GM12878 (cell line): ENCODE data around the gene IFITM2. TPM values are rescaled to one million over a fixed set of nuclear protein-coding genes. Genes with fewer than 3 reads are reported as not detected.

Experiments used
- ATAC-seq: fragments of 200-7000 bp; cut with Tn5 transposase; 3 replicates; pipeline ENCODE4 v1.9.1; 2020; ENCODE audit warnings: mild to moderate bottlenecking, moderate library complexity
- BruUV-seq: library from RNA; stranded (reverse); fragments of 400-500 nt; replicated peaks from 2 replicates; lab custom pipeline; 2021; lab: Mats Ljungman, UMichigan
- CTCF ChIA-PET: fragments of 300-600 bp; sonication (Branson Sonifier 250); formaldehyde crosslinking; extraction: SDS; loops from one replicate; lab custom pipeline; 2021; ENCODE audit warnings: inconsistent platforms; lab: Yijun Ruan, JAX
- POLR2A ChIA-PET: fragments of 350-600 bp; formaldehyde crosslinking; extraction: SDS; loops from one replicate; lab custom pipeline; 2021; ENCODE audit warnings: inconsistent platforms; lab: Charles Lee
- RAD21 ChIA-PET: fragments of 300-600 bp; sonication (Branson Sonifier 250); formaldehyde crosslinking; loops from one replicate; lab custom pipeline; 2023; ENCODE audit warnings: antibody characterized with exemption; ENCODE audit not compliant: unreplicated experiment; lab: Charles Lee
- SMC1A ChIA-PET: fragments of 300-600 bp; sonication (Branson Sonifier 250); formaldehyde crosslinking; loops from one replicate; lab custom pipeline; 2023; ENCODE audit not compliant: unreplicated experiment, uncharacterized antibody; lab: Charles Lee
- DNase-seq: peaks from one replicate; pipeline ENCODE4 v3.0.0-alpha.2; 2011; ENCODE audit warnings: low read depth, low spot score
- FAIRE-seq: peaks from 3 replicates; lab custom pipeline; 2011; peaks lifted over from hg19 to GRCh38; lab: Jason Lieb, UNC
- H2AFZ ChIP-seq: 2 replicates; pipeline ENCODE4 v1.6.0; 2011; ENCODE audit warnings: low read depth, low read length, control low read depth; ENCODE audit not compliant: control insufficient read depth
- H3K27ac ChIP-seq: 2 replicates; pipeline ENCODE4 v1.5.1; 2011; ENCODE audit warnings: control low read depth; ENCODE audit not compliant: control insufficient read depth, insufficient read depth
- H3K27me3 ChIP-seq, 2 experiments: replicated peaks in 1 of 2; 2 replicates each; pipeline versions ENCODE4 v1.6.0 to v1.6.1; 2011; ENCODE audit warnings: low read length in 1 of 2; ENCODE audit not compliant: control insufficient read depth in 2 of 2, insufficient read depth in 2 of 2
- H3K36me3 ChIP-seq, 2 experiments: 2 replicates each; pipeline ENCODE4 v1.5.1; 2011; ENCODE audit warnings: low read length in 1 of 2; ENCODE audit not compliant: control insufficient read depth in 2 of 2, insufficient read depth in 2 of 2
- H3K4me1 ChIP-seq: 2 replicates; pipeline ENCODE4 v1.6.1; 2011; ENCODE audit warnings: mild to moderate bottlenecking, low read length, moderate library complexity, mixed read lengths; ENCODE audit not compliant: control insufficient read depth, insufficient read depth
- H3K4me2 ChIP-seq: 2 replicates; pipeline ENCODE4 v1.6.0; 2011; ENCODE audit warnings: control low read depth; ENCODE audit not compliant: control insufficient read depth, insufficient read depth
- H3K4me3 ChIP-seq: fragments of 200-600 bp; sonication (generic); 2 replicates; pipeline ENCODE4 v1.5.1; 2016
- H3K79me2 ChIP-seq: 2 replicates; pipeline ENCODE4 v1.6.0; 2011; ENCODE audit warnings: low read length; ENCODE audit not compliant: control insufficient read depth, insufficient read depth
- H3K9ac ChIP-seq: 2 replicates; pipeline ENCODE4 v1.8.0; 2011; ENCODE audit warnings: low read length, control low read depth, mixed read lengths; ENCODE audit not compliant: control insufficient read depth, insufficient read depth
- H3K9me3 ChIP-seq: replicated peaks from 3 replicates; pipeline ENCODE4 v1.5.1; 2011; ENCODE audit warnings: mild to moderate bottlenecking, low read length; ENCODE audit not compliant: control insufficient read depth, insufficient read depth
- H4K20me1 ChIP-seq: 2 replicates; pipeline ENCODE4 v1.6.0; 2011; ENCODE audit not compliant: control insufficient read depth, insufficient read depth
- CBX3 ChIP-seq: fragments of 200-600 bp; sonication (generic); IDR thresholded peaks from 2 replicates; pipeline ENCODE4 v1.6.1; 2016; ENCODE audit warnings: low read depth, borderline replicate concordance
- PML ChIP-seq: IDR thresholded peaks from 2 replicates; pipeline ENCODE4 v1.6.1; 2012; ENCODE audit warnings: low read length, inconsistent platforms
- YY1 ChIP-seq: IDR thresholded peaks from 2 replicates; pipeline ENCODE4 v1.6.1; 2011; ENCODE audit warnings: low read depth, mild to moderate bottlenecking, low read length
- WGBS: methylation state at CpG from one replicate; pipeline ENCODE4 v1.1.6; 2016; ENCODE audit warnings: low lambda C conversion rate; ENCODE audit not compliant: insufficient replicate concordance, insufficient coverage; ENCODE audit errors: missing lambda C conversion rate; 5-methylcytosine and 5-hydroxymethylcytosine counted together
- in situ Hi-C: fragments of 300-500 bp; cut with MboI; formaldehyde crosslinking; loops from 9 replicates; pipeline ENCODE4 v1.14.3; 2018; ENCODE audit warnings: mixed read lengths
- intact Hi-C: fragments of 100-400 bp; cut with micrococcal nuclease; formaldehyde crosslinking; loops from one replicate; pipeline ENCODE4 v1.14.2; 2022; ENCODE audit not compliant: unreplicated experiment
- polyA plus RNA-seq, 11 experiments: library from polyadenylated mRNA; depleted of rRNA in 4 of 11; unstranded in 6 of 11; stranded (reverse) in 5 of 11; fragments of >200 nt; fragmentation: Nextera tagmentation in 4 of 11; fragmentation: Illumina TruSeq in 1 of 11; extraction: Ambion mirVana in 4 of 11; extraction: Trizol in 1 of 11; gene quantifications; 1 replicate in 1 of 11; 2 replicates in 10 of 11; pipeline versions ENCODE4 v1.2.1 to v1.2.3, GENCODE V29; 2011 to 2016; ENCODE audit warnings: inconsistent platforms in 2 of 11, missing spikeins in 2 of 11, low read depth in 1 of 11
- total RNA-seq, 4 experiments: library from RNA; depleted of rRNA in 3 of 4; stranded (reverse); fragments of >200 nt in 3 of 4; fragmentation: Illumina TruSeq in 1 of 4; extraction: Trizol in 1 of 4; gene quantifications; 2 replicates each; pipeline versions ENCODE4 v1.2.1 to v1.2.3, GENCODE V29; 2013 to 2021
- TF ChIP-seq, protein P1 (sequence below): fragments of 450-650 bp; IDR thresholded peaks from 2 replicates; pipeline ENCODE4 v1.6.1; 2017; ENCODE audit warnings: mild to moderate bottlenecking, moderate library complexity
- TF ChIP-seq, protein P2 (sequence below): fragments of 450-650 bp; IDR thresholded peaks from 2 replicates; pipeline ENCODE4 v1.6.1; 2017; ENCODE audit warnings: mild to moderate bottlenecking, moderate library complexity

Gene IFITM2
- total and polyA plus RNA-seq, 10 of the 15 experiments (the other 5 are each of a cell fraction or from before 2014, with no cell fraction given) = 116 to 3,672 (median 724) TPM

DNA sequence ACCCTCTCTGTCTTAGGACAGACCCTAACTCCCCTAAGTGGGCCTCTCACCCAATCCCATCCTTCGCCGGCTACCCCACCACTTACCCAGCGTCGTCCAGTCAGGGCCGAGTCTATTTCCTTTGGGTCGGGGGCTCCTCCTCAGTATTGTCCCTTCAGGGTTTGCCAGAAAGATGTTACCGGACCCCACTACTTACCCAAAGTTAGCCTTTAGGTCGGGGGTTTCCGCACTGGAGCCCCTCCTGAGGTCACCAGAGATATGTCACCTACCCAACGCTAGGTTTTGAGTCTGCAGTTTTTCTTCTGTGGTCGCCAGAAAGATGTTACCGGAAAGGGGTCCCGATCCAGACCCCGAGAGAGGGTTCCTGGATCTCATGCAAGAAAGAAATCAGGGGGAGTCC is 43.8 kb downstream of the IFITM2 start:
- intact Hi-C loops (loop anchor here (10.0 kb wide), 1 partner anchor 87 kb away; no protein-coding TSS in a partner anchor), in situ Hi-C loops (no loop called here)
- no peak overlapping the region; the same call in 1 of the 2 replicates for H3K9ac ChIP-seq
- H3K79me2 ChIP-seq = peaks cover 7% of the 10 kb centered on the region
- FAIRE-seq = no peak
- no peak overlapping the region; the same call in 1 of the 2 replicates for H2AFZ ChIP-seq
- BruUV-seq = no TSS peak
- H3K36me3 ChIP-seq = no peaks in the 10 kb centered on the region
- ChIA-PET POLR2A (interaction anchor here (1.2 to 1.5 kb wide), 3 partner anchors 21 to 39 kb away, joined by 3 to 16 read pairs (median 7); no protein-coding TSS in a partner anchor), RAD21 (interaction anchor here (1.0 to 1.5 kb wide), 4 partner anchors 22 to 39 kb away, joined by 3 to 8 read pairs (median 6); no protein-coding TSS in a partner anchor), CTCF (interaction anchor here (1.2 to 1.4 kb wide), 2 partner anchors 21 to 24 kb away, joined by 4 to 6 read pairs; no protein-coding TSS in a partner anchor), SMC1A (interaction anchor here (1.6 kb wide), 1 partner anchor 21 kb away, joined by 11 read pairs; no protein-coding TSS in a partner anchor)
- H3K4me3 ChIP-seq = no peak overlapping the region
- no peaks in the 10 kb centered on the region; the same call in 2 of the 3 replicates for H3K9me3 ChIP-seq
- H3K4me2 ChIP-seq = peak overlapping the region; percentile 86
- WGBS = 83% methylated on average over 14 of the region's 14 CpGs
- no peaks in the 10 kb centered on the region for H4K20me1 ChIP-seq
- no peak for ATAC-seq
- H3K27ac ChIP-seq = peak overlapping the region; percentile 81
- H3K27me3 ChIP-seq = no peaks in the 10 kb centered on the region
- no peak for DNase-seq
- peaks cover 64% of the 10 kb centered on the region for H3K4me1 ChIP-seq
- no peak for TF ChIP-seq PML

DNA sequence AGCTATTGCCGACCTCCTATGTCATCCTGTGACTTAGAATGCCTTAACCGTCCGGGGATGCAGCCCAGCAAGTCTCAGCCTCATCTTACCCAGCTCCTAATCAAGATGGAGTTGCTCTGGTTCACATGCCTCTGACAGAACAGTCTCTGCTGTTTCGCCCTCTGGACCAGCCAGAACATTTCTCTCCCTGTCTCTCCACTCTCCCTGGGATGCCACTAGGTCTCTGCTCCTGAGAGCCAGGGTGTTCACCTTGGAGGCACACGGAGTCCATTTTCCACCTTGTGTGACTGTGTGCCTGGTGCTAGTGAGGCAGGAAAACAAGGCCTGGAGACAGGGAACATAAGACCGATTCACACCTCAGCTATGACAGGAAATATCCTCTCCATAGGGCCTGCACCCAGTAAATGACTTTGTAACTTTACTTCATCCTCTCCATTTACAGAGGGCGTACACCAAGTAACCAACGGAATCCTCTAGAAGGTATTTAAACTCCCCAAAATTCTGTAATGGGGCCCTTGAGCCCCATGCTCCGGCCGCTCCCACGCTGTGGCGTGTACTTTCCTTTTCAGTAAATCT is 44.9 kb downstream of the IFITM2 start:
- FAIRE-seq (no peak), ATAC-seq (no peak), DNase-seq (no peak)
- Histone ChIP-seq H3K79me2 (peaks cover 7% of the 10 kb centered on the region), H3K4me2 (no peak overlapping the region), H3K4me1 (peaks cover 60% of the 10 kb centered on the region), H3K36me3 (no peaks in the 10 kb centered on the region), H3K9me3 (no peaks in the 10 kb centered on the region; the same call in 2 of the 3 replicates), H3K9ac (no peak overlapping the region), H3K27me3 (no peaks in the 10 kb centered on the region), H3K27ac (peak overlapping the region; percentile 9; the same call in 1 of the 2 replicates), H2AFZ (no peak overlapping the region; the same call in 1 of the 2 replicates), H3K4me3 (no peak overlapping the region), H4K20me1 (no peaks in the 10 kb centered on the region)
- ChIA-PET CTCF (interaction anchor here (1.2 to 1.9 kb wide), 2 partner anchors 25 to 40 kb away, joined by 4 to 9 read pairs; no protein-coding TSS in a partner anchor), SMC1A (interaction anchor here (0.9 to 4.6 kb wide), 2 partner anchors 22 to 43 kb away, joined by 5 to 44 read pairs; no protein-coding TSS in a partner anchor), POLR2A (interaction anchor here (0.7 to 3.9 kb wide), 6 partner anchors 23 to 591 kb away, joined by 3 to 35 read pairs (median 4); partner anchors contain the start of gene SIRT3), RAD21 (no interaction called here)
- no TSS peak for BruUV-seq
- 86% methylated on average over 12 of the region's 12 CpGs for WGBS
- intact Hi-C loops (loop anchor here (10.0 kb wide), 1 partner anchor 88 kb away; no protein-coding TSS in a partner anchor), in situ Hi-C loops (no loop called here)
- TF ChIP-seq CBX3 (no peak), YY1 (0 out of 2 replicates have a peak, but pooled peaks have one; percentile 8)
- TF ChIP-seq, protein P1, sequence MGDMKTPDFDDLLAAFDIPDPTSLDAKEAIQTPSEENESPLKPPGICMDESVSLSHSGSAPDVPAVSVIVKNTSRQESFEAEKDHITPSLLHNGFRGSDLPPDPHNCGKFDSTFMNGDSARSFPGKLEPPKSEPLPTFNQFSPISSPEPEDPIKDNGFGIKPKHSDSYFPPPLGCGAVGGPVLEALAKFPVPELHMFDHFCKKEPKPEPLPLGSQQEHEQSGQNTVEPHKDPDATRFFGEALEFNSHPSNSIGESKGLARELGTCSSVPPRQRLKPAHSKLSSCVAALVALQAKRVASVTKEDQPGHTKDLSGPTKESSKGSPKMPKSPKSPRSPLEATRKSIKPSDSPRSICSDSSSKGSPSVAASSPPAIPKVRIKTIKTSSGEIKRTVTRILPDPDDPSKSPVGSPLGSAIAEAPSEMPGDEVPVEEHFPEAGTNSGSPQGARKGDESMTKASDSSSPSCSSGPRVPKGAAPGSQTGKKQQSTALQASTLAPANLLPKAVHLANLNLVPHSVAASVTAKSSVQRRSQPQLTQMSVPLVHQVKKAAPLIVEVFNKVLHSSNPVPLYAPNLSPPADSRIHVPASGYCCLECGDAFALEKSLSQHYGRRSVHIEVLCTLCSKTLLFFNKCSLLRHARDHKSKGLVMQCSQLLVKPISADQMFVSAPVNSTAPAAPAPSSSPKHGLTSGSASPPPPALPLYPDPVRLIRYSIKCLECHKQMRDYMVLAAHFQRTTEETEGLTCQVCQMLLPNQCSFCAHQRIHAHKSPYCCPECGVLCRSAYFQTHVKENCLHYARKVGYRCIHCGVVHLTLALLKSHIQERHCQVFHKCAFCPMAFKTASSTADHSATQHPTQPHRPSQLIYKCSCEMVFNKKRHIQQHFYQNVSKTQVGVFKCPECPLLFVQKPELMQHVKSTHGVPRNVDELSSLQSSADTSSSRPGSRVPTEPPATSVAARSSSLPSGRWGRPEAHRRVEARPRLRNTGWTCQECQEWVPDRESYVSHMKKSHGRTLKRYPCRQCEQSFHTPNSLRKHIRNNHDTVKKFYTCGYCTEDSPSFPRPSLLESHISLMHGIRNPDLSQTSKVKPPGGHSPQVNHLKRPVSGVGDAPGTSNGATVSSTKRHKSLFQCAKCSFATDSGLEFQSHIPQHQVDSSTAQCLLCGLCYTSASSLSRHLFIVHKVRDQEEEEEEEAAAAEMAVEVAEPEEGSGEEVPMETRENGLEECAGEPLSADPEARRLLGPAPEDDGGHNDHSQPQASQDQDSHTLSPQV = peak; percentile 43; the same call in 1 of the 2 replicates
- TF ChIP-seq, protein P2, sequence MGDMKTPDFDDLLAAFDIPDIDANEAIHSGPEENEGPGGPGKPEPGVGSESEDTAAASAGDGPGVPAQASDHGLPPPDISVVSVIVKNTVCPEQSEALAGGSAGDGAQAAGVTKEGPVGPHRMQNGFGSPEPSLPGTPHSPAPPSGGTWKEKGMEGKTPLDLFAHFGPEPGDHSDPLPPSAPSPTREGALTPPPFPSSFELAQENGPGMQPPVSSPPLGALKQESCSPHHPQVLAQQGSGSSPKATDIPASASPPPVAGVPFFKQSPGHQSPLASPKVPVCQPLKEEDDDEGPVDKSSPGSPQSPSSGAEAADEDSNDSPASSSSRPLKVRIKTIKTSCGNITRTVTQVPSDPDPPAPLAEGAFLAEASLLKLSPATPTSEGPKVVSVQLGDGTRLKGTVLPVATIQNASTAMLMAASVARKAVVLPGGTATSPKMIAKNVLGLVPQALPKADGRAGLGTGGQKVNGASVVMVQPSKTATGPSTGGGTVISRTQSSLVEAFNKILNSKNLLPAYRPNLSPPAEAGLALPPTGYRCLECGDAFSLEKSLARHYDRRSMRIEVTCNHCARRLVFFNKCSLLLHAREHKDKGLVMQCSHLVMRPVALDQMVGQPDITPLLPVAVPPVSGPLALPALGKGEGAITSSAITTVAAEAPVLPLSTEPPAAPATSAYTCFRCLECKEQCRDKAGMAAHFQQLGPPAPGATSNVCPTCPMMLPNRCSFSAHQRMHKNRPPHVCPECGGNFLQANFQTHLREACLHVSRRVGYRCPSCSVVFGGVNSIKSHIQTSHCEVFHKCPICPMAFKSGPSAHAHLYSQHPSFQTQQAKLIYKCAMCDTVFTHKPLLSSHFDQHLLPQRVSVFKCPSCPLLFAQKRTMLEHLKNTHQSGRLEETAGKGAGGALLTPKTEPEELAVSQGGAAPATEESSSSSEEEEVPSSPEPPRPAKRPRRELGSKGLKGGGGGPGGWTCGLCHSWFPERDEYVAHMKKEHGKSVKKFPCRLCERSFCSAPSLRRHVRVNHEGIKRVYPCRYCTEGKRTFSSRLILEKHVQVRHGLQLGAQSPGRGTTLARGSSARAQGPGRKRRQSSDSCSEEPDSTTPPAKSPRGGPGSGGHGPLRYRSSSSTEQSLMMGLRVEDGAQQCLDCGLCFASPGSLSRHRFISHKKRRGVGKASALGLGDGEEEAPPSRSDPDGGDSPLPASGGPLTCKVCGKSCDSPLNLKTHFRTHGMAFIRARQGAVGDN = peak; percentile 52; the same call in 1 of the 2 replicates
